ENCODE results near the gene MPHOSPH8. TPM values are rescaled to one million over a fixed set of nuclear protein-coding genes. Genes with fewer than 3 reads are reported as not detected.

The MPHOSPH8 gene
- total RNA-seq, 1 experiment from 2014 or later = 29.1 TPM

GRCh38 chr13:19597523-19597922 lies 35.9 kb upstream of the MPHOSPH8 start:
- ChIA-PET CTCF (no interaction called here), POLR2A (ENCODE audit: low non-redundant PET) (no interaction called here)
- Histone ChIP-seq H3K27ac (ENCODE audit: low read depth, low read length, poor library complexity, severe bottlenecking) (no peak overlapping the region), H3K36me3 (ENCODE audit: insufficient read depth, low read length, poor library complexity, severe bottlenecking) (no peaks in the 10 kb centered on the region), H3K27me3 (replicated peaks; ENCODE audit: insufficient read depth, low read depth, low read length, poor library complexity) (no peaks in the 10 kb centered on the region), H3K4me1 (ENCODE audit: insufficient read depth, low read length, poor library complexity, severe bottlenecking) (peaks cover under 1% of the 10 kb centered on the region), H3K9me3 (ENCODE audit: low read depth, low read length, poor library complexity, severe bottlenecking) (no peaks in the 10 kb centered on the region), H3K4me3 (ENCODE audit: low read depth, low read length, poor library complexity, severe bottlenecking) (no peak overlapping the region)
- peak; percentile 25 for DNase-seq (ENCODE audit: low spot score)
- intact Hi-C loops (cut with micrococcal nuclease; ENCODE audit: unreplicated experiment) = no loop called here
- no TSS peak for BruUV-seq (replicated peaks)
- TF ChIP-seq EZH2 (IDR thresholded peaks at IDR 0.05; ENCODE audit: borderline replicate concordance, low read depth, low read length, poor library complexity, severe bottlenecking) = no peak
- TF ChIP-seq, protein P1, sequence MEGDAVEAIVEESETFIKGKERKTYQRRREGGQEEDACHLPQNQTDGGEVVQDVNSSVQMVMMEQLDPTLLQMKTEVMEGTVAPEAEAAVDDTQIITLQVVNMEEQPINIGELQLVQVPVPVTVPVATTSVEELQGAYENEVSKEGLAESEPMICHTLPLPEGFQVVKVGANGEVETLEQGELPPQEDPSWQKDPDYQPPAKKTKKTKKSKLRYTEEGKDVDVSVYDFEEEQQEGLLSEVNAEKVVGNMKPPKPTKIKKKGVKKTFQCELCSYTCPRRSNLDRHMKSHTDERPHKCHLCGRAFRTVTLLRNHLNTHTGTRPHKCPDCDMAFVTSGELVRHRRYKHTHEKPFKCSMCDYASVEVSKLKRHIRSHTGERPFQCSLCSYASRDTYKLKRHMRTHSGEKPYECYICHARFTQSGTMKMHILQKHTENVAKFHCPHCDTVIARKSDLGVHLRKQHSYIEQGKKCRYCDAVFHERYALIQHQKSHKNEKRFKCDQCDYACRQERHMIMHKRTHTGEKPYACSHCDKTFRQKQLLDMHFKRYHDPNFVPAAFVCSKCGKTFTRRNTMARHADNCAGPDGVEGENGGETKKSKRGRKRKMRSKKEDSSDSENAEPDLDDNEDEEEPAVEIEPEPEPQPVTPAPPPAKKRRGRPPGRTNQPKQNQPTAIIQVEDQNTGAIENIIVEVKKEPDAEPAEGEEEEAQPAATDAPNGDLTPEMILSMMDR (conservative IDR thresholded peaks at IDR 0.05; ENCODE audit: low read depth, low read length) = no peak

DNA sequence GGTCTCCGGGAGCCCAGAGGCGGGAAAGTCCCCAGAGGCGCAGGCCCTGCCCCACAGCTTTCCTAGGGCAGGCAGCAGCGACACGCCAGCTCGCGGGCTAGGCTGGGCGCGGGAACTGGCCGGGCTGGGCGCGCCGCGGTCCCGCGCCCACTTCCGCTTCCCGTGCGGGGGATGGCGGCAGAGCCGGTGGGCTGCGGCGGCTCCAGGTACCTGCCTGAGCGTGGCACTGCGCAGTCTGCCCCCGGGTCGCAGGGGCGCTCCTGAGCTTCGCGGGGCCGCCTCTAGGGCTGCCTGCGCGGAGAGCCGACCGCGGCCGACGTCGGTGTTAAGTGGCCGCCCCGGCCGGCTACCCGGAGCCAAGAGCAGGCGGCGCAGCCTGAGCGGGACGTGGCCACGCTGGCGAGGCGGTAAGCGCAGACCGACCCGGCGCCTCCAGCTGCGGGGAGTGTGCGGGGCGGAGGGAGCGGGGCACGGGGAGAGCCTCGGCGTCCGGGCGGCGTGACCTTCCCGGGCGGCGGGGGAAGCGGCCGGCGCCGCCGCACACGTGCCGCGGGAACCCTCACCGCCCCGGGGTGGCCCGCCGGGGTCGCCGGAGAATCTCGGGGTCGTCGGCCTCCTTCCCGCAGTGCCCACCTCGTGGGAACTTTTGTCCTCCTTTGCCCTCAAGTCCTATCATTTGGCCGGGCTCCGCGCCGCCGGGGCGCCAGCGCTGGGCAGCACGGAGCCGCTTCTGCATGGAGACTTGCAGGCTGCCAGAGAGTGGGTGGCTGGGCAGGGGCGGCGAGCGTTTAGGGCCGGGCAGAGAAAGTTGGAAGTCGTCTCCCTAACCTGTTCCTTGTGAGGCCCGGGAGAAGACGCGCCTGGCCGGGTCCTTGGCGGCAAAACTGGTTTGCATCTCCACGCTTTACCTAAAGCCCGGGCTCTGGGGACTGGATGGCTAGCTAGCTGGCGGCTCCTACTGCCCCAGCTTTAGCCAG lies 31.4 kb upstream of the MPHOSPH8 start:
- Histone ChIP-seq H3K36me3 (ENCODE audit: insufficient read depth, low read length, poor library complexity, severe bottlenecking) (no peaks in the 10 kb centered on the region), H3K27me3 (replicated peaks; ENCODE audit: insufficient read depth, low read depth, low read length, poor library complexity) (no peaks in the 10 kb centered on the region), H3K27ac (ENCODE audit: low read depth, low read length, poor library complexity, severe bottlenecking) (peak overlapping the region; percentile 81), H3K4me1 (ENCODE audit: insufficient read depth, low read length, poor library complexity, severe bottlenecking) (peaks cover 4% of the 10 kb centered on the region), H3K4me3 (ENCODE audit: low read depth, low read length, poor library complexity, severe bottlenecking) (peak overlapping the region; percentile 75), H3K9me3 (ENCODE audit: low read depth, low read length, poor library complexity, severe bottlenecking) (no peaks in the 10 kb centered on the region)
- TF ChIP-seq, protein P1 (conservative IDR thresholded peaks at IDR 0.05; ENCODE audit: low read depth, low read length) = 0 out of 2 replicates have a peak, but pooled peaks have one; percentile 8
- TF ChIP-seq EZH2 (IDR thresholded peaks at IDR 0.05; ENCODE audit: borderline replicate concordance, low read depth, low read length, poor library complexity, severe bottlenecking) = no peak
- ChIA-PET CTCF (interaction anchor here (0.6 to 0.7 kb wide), 3 partner anchors 15 to 554 kb away, joined by 4 to 9 read pairs (median 8); partner anchors contain the start of gene ZMYM5), POLR2A (ENCODE audit: low non-redundant PET) (interaction anchor here (0.6 kb wide), 1 partner anchor 262 kb away, joined by 3 read pairs; no protein-coding TSS in a partner anchor)
- intact Hi-C loops (cut with micrococcal nuclease; ENCODE audit: unreplicated experiment) = no loop called here
- DNase-seq (ENCODE audit: low spot score) = peak; percentile 60
- BruUV-seq (replicated peaks) = no TSS peak

GRCh38 chr13:19604306-19604705 lies 29.2 kb upstream of the MPHOSPH8 start:
- intact Hi-C loops (cut with micrococcal nuclease; ENCODE audit: unreplicated experiment) = no loop called here
- H3K4me1 ChIP-seq (ENCODE audit: insufficient read depth, low read length, poor library complexity, severe bottlenecking) = peaks cover 4% of the 10 kb centered on the region

More at GRCh38 chr13:19604306-19604705, 29.2 kb upstream of the MPHOSPH8 start:
- BruUV-seq (replicated peaks) = no TSS peak
- DNase-seq (ENCODE audit: low spot score) = no peak
- Histone ChIP-seq H3K27me3 (replicated peaks; ENCODE audit: insufficient read depth, low read depth, low read length, poor library complexity) (no peaks in the 10 kb centered on the region), H3K4me3 (ENCODE audit: low read depth, low read length, poor library complexity, severe bottlenecking) (no peak overlapping the region), H3K27ac (ENCODE audit: low read depth, low read length, poor library complexity, severe bottlenecking) (no peak overlapping the region), H3K9me3 (ENCODE audit: low read depth, low read length, poor library complexity, severe bottlenecking) (no peaks in the 10 kb centered on the region), H3K36me3 (ENCODE audit: insufficient read depth, low read length, poor library complexity, severe bottlenecking) (no peaks in the 10 kb centered on the region)
- POLR2A ChIA-PET (ENCODE audit: low non-redundant PET) = no interaction called here
- no peak for TF ChIP-seq EZH2 (IDR thresholded peaks at IDR 0.05; ENCODE audit: borderline replicate concordance, low read depth, low read length, poor library complexity, severe bottlenecking)
- TF ChIP-seq, protein P1 (conservative IDR thresholded peaks at IDR 0.05; ENCODE audit: low read depth, low read length) = no peak
- CTCF ChIA-PET = no interaction called here

All from A673 (cell line).